WTC11 (cell line): ENCODE results near the gene TNIP1. TPM values are rescaled to one million over a fixed set of nuclear protein-coding genes. Genes with fewer than 3 reads are reported as not detected.

Experiments used
- ATAC-seq: fragments of 200-7000 bp; cut with Tn5 transposase; 2 replicates; pipeline ENCODE4 v1.10.0; 2021; ENCODE audit warnings: mild to moderate bottlenecking, moderate library complexity
- CTCF ChIA-PET: fragments of 300-600 bp; sonication (Branson Sonifier 250); formaldehyde crosslinking; loops from one replicate; lab custom pipeline; 2021; ENCODE audit warnings: antibody characterized with exemption; lab: Charles Lee
- POLR2A ChIA-PET: fragments of 350-600 bp; sonication (Branson Sonifier 250); formaldehyde crosslinking; loops from one replicate; lab custom pipeline; 2021; ENCODE audit warnings: antibody characterized with exemption; lab: Charles Lee
- DNase-seq: peaks from one replicate; pipeline ENCODE4 v3.0.0; 2021; ENCODE audit warnings: low spot score
- H3K27ac Mint-ChIP-seq: 2 replicates; pipeline ENCODE4 v1.8.0; 2021; ENCODE audit warnings: mixed read lengths
- H3K27me3 Mint-ChIP-seq: 2 replicates; pipeline ENCODE4 v1.8.0; 2021; ENCODE audit warnings: low read depth, mild to moderate bottlenecking, moderate library complexity, mixed read lengths
- H3K36me3 Mint-ChIP-seq: 2 replicates; pipeline ENCODE4 v1.8.0; 2021; ENCODE audit warnings: mixed read lengths
- H3K4me1 Mint-ChIP-seq: 2 replicates; pipeline ENCODE4 v1.8.0; 2022; ENCODE audit warnings: mixed read lengths
- H3K4me3 Mint-ChIP-seq: 2 replicates; pipeline ENCODE4 v1.8.0; 2021; ENCODE audit warnings: mild to moderate bottlenecking, moderate library complexity, mixed read lengths
- H3K9me3 Mint-ChIP-seq: 2 replicates; pipeline ENCODE4 v1.8.0; 2021; ENCODE audit warnings: mixed read lengths
- ATF1 ChIP-seq: sonication (generic); formaldehyde crosslinking; IDR thresholded peaks from 2 replicates; pipeline ENCODE4 v1.8.1; 2023; ENCODE audit warnings: mild to moderate bottlenecking, moderate library complexity, missing genetic modification reagents
- ATF3 ChIP-seq: sonication (generic); formaldehyde crosslinking; conservative IDR thresholded peaks from 2 replicates; pipeline ENCODE4 v1.8.1; 2022; ENCODE audit warnings: mild to moderate bottlenecking, missing genetic modification reagents
- E2F5 ChIP-seq: sonication (generic); formaldehyde crosslinking; IDR thresholded peaks from 2 replicates; pipeline ENCODE4 v1.8.1; 2022; ENCODE audit warnings: mild to moderate bottlenecking, moderate library complexity, missing genetic modification reagents
- EMX1 ChIP-seq: fragments of 250-450 bp; sonication (Bioruptor Pico); IDR thresholded peaks from 2 replicates; pipeline ENCODE4 v1.8.0; 2021; ENCODE audit warnings: mild to moderate bottlenecking
- GTF2I ChIP-seq: fragments of 250-450 bp; sonication (Bioruptor Pico); conservative IDR thresholded peaks from 2 replicates; pipeline ENCODE4 v1.4.0; 2021; ENCODE audit warnings: mild to moderate bottlenecking
- HMGA2 ChIP-seq: fragments of 250-450 bp; sonication (Bioruptor Pico); IDR thresholded peaks from 2 replicates; pipeline ENCODE4 v1.4.0; 2021; ENCODE audit warnings: mild to moderate bottlenecking, moderate library complexity
- KAT7 ChIP-seq: sonication (generic); formaldehyde crosslinking; IDR thresholded peaks from 2 replicates; pipeline ENCODE4 v1.8.1; 2023; ENCODE audit warnings: missing genetic modification reagents, mild to moderate bottlenecking, borderline replicate concordance
- NR1H2 ChIP-seq: sonication (generic); formaldehyde crosslinking; IDR thresholded peaks from 2 replicates; pipeline ENCODE4 v1.9.0; 2021; ENCODE audit warnings: mild to moderate bottlenecking, moderate library complexity, missing genetic modification reagents
- RELA ChIP-seq: sonication (generic); formaldehyde crosslinking; IDR thresholded peaks from 2 replicates; pipeline ENCODE4 v1.8.1; 2022; ENCODE audit warnings: missing genetic modification reagents, mild to moderate bottlenecking, borderline replicate concordance
- TEAD1 ChIP-seq: sonication (generic); formaldehyde crosslinking; IDR thresholded peaks from 2 replicates; pipeline ENCODE4 v1.8.0; 2022; ENCODE audit warnings: mild to moderate bottlenecking, missing genetic modification reagents
- TEAD4 ChIP-seq: sonication (generic); formaldehyde crosslinking; IDR thresholded peaks from 2 replicates; pipeline ENCODE4 v1.8.0; 2022; ENCODE audit warnings: mild to moderate bottlenecking, missing genetic modification reagents
- ZNF416 ChIP-seq: fragments of 250-450 bp; sonication (Bioruptor Pico); IDR thresholded peaks from 2 replicates; pipeline ENCODE4 v1.9.0; 2021; ENCODE audit warnings: mild to moderate bottlenecking, inconsistent platforms
- total RNA-seq: library from RNA; stranded (reverse); gene quantifications from 3 replicates; pipeline ENCODE4 v1.2.3, GENCODE V29; 2021
- TF ChIP-seq, protein P1 (sequence below): sonication (generic); formaldehyde crosslinking; IDR thresholded peaks from 2 replicates; pipeline ENCODE4 v1.8.1; 2022; ENCODE audit warnings: mild to moderate bottlenecking, missing genetic modification reagents, moderate library complexity, borderline replicate concordance
- TF ChIP-seq, protein P2 (sequence below): fragments of 200-600 bp; IDR thresholded peaks from 2 replicates; pipeline ENCODE4 v1.8.0; 2022; ENCODE audit warnings: antibody characterized with exemption
- TF ChIP-seq, protein P3 (sequence below): sonication (generic); formaldehyde crosslinking; IDR thresholded peaks from 2 replicates; pipeline ENCODE4 v1.8.1; 2022; ENCODE audit warnings: low read depth, mild to moderate bottlenecking, moderate library complexity, missing genetic modification reagents, borderline replicate concordance

Gene TNIP1
- total RNA-seq, 1 experiment from 2014 or later = 41.1 TPM

- ChIA-PET POLR2A (no interaction called here), CTCF (interaction anchor here (0.8 to 3.5 kb wide), 4 partner anchors 10 to 44 kb away, joined by 3 to 20 read pairs (median 10); no protein-coding TSS in a partner anchor)
- no peak overlapping the region for H3K4me3 Mint-ChIP-seq
- peaks cover 8% of the 10 kb centered on the region; the same call in 1 of the 2 replicates for H3K36me3 Mint-ChIP-seq
- no peak for DNase-seq
- no peaks in the 10 kb centered on the region for H3K9me3 Mint-ChIP-seq
- H3K27me3 Mint-ChIP-seq = no peaks in the 10 kb centered on the region
- no peak overlapping the region for H3K27ac Mint-ChIP-seq
- TF ChIP-seq ATF3 (CRISPR knock-in tag) (no peak), KAT7 (CRISPR knock-in tag) (no peak), HMGA2 (CRISPR knock-in tag) (no peak), ZNF416 (CRISPR knock-in tag) (no peak), GTF2I (no peak), TEAD4 (no peak), TEAD1 (CRISPR knock-in tag) (no peak), EMX1 (CRISPR knock-in tag) (no peak), ATF1 (CRISPR knock-in tag) (no peak), NR1H2 (CRISPR knock-in tag) (no peak), E2F5 (CRISPR knock-in tag) (no peak), RELA (CRISPR knock-in tag) (no peak)
- TF ChIP-seq, protein P1, sequence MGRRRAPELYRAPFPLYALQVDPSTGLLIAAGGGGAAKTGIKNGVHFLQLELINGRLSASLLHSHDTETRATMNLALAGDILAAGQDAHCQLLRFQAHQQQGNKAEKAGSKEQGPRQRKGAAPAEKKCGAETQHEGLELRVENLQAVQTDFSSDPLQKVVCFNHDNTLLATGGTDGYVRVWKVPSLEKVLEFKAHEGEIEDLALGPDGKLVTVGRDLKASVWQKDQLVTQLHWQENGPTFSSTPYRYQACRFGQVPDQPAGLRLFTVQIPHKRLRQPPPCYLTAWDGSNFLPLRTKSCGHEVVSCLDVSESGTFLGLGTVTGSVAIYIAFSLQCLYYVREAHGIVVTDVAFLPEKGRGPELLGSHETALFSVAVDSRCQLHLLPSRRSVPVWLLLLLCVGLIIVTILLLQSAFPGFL (CRISPR knock-in tag) = no peak
- TF ChIP-seq, protein P2, sequence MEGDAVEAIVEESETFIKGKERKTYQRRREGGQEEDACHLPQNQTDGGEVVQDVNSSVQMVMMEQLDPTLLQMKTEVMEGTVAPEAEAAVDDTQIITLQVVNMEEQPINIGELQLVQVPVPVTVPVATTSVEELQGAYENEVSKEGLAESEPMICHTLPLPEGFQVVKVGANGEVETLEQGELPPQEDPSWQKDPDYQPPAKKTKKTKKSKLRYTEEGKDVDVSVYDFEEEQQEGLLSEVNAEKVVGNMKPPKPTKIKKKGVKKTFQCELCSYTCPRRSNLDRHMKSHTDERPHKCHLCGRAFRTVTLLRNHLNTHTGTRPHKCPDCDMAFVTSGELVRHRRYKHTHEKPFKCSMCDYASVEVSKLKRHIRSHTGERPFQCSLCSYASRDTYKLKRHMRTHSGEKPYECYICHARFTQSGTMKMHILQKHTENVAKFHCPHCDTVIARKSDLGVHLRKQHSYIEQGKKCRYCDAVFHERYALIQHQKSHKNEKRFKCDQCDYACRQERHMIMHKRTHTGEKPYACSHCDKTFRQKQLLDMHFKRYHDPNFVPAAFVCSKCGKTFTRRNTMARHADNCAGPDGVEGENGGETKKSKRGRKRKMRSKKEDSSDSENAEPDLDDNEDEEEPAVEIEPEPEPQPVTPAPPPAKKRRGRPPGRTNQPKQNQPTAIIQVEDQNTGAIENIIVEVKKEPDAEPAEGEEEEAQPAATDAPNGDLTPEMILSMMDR = no peak
- TF ChIP-seq, protein P3, sequence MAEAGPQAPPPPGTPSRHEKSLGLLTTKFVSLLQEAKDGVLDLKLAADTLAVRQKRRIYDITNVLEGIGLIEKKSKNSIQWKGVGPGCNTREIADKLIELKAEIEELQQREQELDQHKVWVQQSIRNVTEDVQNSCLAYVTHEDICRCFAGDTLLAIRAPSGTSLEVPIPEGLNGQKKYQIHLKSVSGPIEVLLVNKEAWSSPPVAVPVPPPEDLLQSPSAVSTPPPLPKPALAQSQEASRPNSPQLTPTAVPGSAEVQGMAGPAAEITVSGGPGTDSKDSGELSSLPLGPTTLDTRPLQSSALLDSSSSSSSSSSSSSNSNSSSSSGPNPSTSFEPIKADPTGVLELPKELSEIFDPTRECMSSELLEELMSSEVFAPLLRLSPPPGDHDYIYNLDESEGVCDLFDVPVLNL (CRISPR knock-in tag) = no peak
- no peak for ATAC-seq
- H3K4me1 Mint-ChIP-seq = peaks cover 18% of the 10 kb centered on the region
These were observed 9.8 kb downstream of the TNIP1 start for GRCh38 chr5:151071021-151071420.

DNA sequence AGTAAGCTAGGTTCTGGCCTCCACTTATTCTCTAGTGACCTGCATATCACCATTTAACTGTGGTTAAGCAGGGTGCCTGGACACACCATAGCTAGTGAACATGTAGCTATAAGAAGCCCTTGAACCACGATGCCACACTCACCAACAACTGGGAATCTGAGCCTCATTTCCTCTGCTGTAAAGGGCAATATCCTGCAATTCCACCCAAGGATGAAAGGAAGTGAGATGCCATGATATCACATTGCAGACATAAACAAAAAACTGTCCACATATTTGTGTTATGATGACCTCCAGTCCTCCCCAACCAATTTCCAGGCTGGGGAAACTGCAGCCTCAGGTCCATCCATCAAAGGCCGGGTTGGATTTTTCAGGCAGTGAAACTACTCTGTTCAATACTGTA lies 10.4 kb downstream of the TNIP1 start:
- no peaks in the 10 kb centered on the region for H3K9me3 Mint-ChIP-seq
- no peak for TF ChIP-seq E2F5 (CRISPR knock-in tag)
- TF ChIP-seq, all 79 proteins: peak for 0
- H3K4me1 Mint-ChIP-seq = peaks cover 17% of the 10 kb centered on the region
- DNase-seq = no peak
- no peak overlapping the region for H3K4me3 Mint-ChIP-seq
- CTCF ChIA-PET = interaction anchor here (0.7 to 3.5 kb wide), 4 partner anchors 10 to 45 kb away, joined by 3 to 20 read pairs (median 4); no protein-coding TSS in a partner anchor
- no peak overlapping the region for H3K27ac Mint-ChIP-seq
- POLR2A ChIA-PET = no interaction called here
- no peak for ATAC-seq
- H3K36me3 Mint-ChIP-seq = peaks cover 8% of the 10 kb centered on the region; the same call in 1 of the 2 replicates
- no peaks in the 10 kb centered on the region for H3K27me3 Mint-ChIP-seq
